C1 segment of cervical spinal cord (tissue), 14 donors: ENCODE data around the gene DUSP2.
"Not testable (repeated sequence)": the region's sequence is repeated elsewhere in the genome, so short reads cannot be mapped to it uniquely, and the experiment has no call there.

ENCODE experiments used
- DNase-seq, 14 donors: peaks; one replicate each; lab custom pipeline; 2025; lab: John Stamatoyannopoulos, UW

The DUSP2 gene

DNA sequence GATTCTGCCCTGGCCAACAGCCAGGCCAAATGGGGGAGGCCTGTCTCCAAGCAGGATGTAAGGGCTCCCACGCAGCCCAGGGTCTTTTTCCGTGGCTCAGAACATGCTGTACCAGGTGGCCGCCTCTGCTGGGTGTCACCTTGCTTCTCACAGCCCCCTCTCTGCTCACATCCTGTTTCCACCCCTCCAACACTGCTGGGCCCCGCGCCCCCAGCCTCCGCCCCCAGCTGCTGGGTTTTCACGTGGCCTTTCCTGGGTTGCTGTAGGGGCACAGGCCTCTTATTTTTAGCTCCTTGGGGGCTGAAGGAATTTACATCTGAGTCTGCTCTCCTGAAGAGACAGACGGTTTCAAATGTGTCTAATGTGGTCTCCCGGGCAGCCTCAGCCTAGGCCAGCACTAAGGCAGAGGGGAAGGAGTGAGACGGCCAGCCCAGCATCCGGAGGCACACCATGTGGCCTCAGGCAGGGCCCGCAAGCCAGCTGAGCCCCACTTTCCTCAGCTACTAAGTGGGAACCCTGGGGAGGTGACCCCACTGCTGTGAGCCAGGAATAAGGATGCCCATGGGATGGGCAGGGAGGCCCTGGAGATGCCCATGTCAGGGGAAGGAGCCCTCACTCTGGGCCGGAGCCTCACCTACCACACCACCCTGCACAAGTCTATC, 18.7 kb upstream of the DUSP2 start:
- no peak for DNase-seq

DNA sequence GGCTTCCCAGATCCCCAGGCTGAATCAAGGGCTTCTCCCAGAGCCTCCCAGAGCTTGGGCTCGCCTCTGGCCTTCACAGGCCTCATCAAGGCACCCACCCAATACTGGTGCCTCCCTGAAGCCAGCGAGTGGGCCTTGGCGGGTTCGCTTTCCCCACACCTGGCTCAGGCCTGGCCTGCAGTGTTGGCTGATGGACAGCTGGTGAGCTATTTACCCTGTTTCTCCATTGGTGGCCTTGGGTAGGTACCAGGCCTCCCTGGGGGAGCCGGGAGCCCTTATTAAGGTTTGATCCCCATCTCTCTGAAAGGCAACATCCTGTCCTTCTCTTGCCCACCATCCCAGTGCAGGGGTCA, 18.2 kb upstream of the DUSP2 start:
- no peak for DNase-seq

DNA sequence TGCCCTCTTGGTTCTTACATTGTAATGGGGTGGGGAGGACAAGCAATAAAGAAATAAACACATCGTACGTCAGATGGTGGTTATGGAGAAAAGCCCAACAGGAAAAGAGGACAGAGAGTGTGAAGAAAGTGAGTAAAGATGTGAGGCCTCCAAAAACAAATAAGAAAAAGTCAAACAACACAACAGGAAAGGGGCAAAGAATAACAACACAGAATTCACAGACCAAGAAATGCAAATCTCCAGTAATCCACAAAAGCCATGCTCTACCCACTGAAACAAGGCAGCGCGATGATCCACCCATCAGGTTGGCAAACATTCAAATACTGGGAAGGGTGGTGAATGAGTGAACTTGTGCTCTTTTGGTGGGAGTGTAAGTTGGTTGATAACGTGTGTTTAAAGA, 16.7 kb upstream of the DUSP2 start:
- no peak for DNase-seq

DNA sequence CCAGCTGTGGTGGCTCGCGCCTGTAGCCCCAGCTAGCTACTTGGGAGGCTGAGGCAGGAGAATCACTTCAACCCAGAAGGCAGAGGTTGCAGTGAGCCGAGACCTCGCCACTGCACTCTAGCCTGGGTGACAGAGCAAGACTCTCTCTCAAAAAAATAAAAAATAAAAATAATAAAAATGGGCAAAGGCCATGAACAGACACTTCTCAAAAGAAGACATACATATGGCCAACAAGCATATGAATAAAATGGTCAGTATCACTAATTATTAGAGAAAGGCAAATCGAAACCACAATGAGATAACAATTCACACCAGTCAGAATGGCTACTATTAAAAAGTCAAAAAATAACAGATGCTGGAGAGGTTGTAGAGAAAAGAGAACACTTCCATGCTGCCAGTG, 15.1 kb upstream of the DUSP2 start:
- not testable (repeated sequence) for DNase-seq

DNA sequence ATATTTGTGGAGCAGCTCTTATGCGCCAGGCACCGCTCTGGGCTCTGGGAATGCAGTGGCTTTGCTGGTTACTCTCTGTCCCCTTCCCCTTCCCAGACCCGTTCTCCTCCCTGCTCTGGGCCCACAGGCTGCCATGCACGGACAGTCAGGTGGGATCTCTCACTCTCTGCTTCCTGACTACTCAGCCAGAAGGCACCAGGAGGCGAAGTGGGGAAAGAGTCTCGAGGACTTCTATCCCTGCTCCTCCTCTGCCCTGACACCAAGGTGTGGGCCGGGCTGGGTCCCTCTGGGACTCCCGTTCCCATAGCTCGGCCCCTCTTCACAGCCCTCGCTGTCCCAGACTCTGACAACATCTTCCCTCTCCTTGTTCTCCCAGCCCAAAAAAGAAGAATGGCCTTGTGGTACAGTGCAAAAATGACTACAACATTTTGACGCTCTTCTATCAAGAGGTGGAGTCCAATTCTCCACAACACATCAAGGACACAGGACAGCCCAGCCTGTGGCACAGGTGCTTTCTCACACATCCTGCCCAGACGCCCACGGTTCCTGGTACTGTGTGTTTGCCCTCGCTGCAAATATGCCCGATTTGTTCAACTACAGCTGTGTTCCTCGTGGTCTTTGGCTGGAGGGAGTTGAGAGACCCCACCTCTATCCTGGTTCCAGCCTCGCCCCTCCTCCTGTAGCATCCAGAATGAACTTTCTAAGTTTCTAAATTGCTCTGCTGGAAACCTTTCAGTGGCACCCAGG, 14.0 kb upstream of the DUSP2 start:
- DNase-seq: no peak

DNA sequence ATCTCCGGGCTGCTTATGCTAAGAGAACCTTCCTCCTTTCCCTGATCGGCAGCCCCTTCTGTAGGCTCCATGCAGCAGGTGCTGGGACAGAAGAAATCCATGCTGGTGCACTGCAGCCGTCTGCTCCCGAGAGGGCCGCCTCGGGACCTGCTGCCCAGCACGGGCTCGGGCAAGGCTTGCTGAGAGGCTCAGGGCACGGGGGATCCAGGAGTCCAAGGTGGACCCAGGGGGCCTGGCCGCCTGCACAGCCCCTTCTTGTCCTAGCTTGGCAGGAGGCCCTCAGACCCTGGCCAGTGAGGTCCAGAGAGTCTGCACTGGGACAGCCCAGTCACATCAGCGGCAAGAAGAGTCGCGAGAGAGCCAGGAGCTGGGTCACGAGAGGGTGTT, 13.3 kb upstream of the DUSP2 start:
- DNase-seq: no peak

DNA sequence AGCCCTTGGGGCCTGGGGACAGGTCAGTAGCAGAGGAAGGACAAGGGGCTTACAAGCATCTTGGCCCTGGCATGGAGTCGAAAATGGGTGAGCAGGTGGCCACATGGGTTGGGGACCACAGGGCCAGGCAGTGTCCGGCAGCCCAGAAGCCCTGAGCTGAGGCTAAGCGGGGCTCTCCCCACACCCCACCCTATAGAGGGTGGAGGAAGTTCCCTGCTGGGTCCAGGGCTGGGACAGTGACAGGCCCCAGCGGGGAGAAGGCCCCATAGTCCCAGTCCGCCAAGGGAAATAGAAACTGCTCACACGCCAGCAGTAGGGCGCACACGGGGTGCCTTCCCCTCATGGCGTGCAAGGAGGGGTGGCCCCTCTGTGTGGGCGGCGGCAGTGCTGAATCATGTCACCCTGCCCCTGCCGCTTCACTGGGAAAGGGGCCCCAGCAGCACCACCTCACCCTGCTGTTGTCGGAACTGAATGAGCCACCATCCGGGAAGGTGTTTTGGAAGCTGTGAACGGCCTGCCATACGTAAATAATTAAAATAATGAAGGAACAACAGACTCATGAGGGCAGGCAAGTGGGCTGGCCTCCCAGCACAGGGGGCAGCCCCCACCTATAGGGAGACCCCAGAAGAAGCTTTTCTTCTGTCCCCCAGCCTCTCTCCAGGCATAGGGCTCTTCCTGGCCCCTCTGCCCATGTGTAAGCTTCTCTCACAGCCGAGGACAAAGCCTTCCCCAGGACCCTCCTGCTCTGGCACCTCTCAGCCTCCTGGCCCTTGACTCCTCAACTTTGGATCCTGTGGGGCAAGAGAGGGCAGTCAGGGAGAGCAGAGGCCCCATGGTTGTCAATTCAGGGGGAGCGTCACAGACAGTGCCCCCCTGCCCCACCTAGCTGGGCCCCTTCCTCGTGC, 12.7 kb upstream of the DUSP2 start:
- no peak for DNase-seq

DNA sequence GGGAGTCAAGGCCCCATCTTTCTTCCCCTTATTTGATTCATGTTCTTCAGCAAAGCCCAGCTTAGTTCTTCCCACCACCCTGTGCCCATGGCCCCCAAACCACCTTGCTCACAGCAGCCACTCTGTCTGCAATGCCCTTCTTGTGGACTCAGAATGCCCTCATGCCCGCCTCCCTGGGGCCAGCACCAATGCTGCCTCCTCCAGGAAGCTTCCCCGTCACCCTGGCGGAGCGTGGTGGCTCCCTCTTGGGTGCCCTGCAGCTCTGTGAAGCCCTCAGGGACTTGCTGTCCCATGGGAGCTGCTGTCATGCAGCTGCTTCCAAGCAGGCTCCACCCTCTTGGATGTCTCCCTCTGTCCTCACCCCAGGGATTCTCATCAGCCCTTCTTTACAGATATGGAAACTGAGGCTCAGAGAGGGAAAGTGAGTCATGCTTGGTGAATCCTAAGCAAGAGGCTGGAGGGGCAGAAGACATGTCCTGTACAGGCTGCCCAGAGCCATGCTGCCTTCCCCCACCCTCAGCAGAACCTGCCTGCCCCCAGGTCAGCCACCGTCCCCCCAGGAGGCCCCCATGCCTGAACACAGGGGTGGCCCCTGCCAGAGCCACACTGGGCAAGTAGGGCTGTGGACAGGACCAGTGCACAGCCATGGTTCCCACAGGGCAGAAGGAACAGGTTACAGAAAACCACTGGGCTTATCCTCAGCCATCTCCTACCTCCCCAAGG, 11.8 kb upstream of the DUSP2 start:
- DNase-seq: no peak

DNA sequence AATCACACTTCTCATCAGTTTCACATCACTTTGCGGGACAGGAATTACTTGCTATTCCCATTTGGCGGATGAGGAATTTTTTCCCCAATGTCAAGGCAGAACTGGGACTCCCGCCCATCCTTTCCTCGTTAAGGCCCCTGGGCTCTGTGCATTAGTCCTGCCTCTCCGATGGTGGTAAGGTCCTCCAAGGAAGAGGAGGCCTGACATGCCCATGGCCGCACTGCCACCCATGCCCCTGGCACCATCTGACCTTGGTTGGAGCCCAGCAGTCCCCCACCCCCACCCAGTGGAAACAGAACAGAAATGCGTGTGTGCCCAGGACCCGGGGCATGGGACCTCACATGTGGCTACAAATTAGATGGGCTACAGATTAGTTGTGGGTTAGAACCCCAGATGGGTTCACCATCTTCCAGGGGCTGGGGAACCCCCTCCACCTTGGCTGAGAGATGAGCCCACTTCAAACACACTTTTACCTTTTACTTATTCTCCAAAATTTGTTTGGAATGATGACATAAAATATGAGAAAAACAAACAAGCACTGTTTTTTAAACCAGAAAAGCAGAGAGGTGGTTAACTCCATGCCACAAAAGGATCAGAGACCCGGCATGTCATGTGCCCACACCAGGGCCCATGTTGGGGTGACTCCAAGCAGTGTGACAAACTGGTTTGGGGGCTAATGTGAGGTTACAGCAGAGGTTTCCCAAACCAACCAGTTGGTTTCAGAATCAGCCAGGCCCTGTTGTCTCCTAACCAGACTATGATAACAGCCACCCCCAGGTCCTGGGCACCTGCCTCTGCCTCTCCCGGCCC, 11.0 kb upstream of the DUSP2 start:
- no peak for DNase-seq

DNA sequence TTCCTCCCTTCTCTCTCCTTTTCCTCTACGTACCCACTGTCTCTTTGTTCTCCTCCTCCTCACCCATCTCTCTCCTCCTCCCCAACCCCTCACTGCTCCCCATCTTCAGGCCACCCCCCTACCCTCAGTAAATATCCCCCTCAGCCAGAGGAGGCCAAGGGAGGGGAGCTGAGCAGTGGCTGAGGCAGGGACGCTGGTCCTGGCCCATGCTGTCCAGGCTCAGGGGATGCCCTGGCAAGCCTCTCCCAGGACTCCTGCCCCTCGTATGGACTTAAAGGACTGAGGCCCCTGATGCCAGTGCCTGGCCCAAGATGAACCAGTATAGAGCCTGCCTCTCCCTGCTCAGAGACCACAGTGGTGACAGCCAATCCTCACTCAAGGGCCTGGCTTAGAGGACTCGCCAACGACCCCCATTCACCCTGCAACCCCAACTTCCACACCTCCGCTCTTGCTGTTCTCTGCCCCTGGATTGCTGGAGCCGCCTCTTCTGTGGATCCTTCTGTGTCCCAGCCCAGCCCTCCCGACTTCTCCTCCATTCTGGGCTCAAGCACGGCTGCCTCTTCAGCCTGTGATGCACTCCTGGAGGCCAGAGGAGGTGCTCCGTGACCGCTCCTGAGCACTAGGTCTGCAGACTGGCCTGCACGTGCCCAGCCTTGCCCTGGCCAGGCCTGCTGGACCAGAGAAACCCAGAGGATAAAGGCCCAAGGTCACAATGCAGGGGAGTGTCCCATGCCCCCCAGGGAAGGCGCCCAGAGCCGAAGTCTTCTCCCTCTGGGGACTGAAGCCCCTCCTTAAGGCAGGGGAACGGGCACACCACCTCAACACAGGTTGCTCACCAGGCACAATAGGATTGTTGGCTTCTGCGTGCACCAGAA, 9.5 kb upstream of the DUSP2 start:
- DNase-seq: no peak

DNA sequence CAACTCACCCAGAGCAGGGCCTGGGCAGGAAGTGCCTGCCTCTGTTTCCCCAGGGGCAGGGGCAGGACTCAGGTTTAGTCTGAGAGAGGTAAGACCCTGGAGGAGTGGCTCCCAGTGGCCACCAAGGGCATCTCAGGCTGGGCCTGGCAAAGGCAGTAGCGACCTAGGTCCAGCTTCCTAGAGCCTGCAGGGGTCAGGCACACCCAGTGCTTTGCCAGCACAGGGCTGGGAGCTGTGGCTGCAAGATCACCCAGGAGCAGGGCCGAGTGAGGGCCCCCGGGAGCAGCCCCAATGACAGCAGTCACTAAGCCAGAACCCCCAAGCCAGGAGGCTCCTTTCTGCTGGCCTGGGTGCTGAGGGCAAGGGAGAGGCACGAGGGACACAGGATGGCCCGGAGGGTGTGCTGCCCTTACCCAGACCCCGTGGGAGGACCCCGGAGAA, 8.8 kb upstream of the DUSP2 start:
- no peak for DNase-seq

DNA sequence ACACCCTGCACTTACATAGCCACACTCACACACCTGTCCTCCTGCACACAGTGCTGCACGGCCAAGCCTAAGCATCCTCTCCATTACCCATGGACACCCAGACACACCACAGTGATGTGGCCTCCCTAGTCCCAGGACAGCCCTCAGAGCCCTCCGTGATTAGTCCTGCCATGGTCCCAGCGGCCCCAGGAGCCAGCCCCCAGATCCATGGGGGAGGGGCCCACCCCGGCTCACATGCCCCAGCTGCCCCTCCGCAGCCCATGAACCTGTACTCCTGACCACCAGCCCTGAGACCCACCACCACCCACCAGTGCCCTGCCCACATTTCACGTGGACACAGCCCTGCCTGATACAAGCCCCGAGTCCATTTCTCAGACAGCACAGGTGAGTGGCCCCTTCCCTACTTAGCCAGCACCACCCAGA, 8.1 kb upstream of the DUSP2 start:
- no peak for DNase-seq

DNA sequence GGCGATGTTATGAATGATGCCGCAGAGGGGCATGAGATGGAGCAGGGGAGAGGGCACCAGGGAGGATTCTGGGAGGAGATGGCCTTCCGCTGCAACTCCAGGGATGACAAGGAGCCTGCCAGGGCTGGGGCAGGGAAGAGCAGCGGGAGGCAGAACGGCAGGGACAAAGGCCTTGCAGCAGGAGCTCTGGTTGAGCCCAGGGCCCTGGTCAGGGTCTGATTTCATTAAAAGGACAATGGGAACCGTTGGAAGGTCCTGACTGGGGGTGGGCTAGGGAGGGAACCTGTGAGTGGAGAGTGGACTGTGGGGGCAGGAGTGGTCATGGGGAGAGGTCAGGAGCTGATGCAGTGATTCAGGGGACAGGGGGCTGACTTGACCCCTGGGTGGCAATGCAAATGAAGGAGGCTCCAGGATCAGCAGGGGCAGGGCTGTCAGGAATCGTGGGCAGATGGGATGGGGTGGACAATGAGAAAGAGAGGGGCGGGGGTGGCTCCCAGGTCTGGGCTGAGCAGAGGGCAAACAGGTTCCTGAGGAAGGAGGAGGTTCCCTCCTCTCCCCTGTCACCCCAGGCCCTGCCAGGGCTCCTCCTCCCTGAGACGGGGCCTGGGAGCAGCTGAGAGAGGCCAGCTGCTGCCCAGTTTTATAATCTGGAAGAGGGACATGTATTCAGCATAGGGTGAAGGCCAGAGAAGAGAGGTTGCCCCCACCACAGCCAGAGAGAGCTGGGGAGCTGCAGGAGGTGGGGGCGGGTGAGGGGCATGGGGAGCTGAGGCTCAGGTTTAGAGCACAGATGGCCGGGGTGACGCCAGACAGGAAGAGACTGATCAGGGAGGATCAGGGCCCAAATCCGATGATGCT, 7.3 kb upstream of the DUSP2 start:
- no peak for DNase-seq

DNA sequence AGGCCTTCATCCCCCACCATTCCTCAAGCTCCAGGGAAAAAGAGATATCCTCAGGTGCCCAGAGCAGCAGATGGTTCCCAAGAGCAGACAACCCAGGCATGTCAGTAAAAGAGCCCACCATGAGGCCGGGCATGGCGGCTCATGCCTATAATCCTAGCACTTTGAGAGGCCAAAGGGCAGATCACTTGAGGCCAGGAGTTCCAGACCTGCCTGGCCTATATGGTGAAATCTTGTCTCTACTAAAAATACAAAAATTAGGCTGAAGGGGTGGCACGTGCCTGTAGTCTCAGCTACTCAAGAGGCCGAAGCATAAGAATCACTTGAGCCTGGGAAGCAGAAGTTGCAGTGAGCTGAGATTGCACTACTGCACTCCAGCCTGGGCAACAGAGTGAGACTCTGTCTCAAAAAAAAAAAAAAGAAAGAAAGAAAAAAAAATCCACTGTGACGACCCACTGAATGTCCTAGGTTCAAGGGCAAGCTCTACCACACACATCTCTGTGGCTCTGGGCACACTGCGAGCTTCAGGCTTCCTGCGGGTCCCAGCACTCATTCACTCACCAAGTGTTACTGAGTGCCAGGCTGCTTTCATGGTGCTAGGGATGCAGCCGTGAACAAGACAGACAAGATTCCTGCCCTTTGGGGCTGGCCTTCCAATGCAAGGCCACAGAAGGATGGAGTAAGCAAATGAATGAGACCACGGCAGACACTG, 6.5 kb upstream of the DUSP2 start:
- DNase-seq: no peak

DNA sequence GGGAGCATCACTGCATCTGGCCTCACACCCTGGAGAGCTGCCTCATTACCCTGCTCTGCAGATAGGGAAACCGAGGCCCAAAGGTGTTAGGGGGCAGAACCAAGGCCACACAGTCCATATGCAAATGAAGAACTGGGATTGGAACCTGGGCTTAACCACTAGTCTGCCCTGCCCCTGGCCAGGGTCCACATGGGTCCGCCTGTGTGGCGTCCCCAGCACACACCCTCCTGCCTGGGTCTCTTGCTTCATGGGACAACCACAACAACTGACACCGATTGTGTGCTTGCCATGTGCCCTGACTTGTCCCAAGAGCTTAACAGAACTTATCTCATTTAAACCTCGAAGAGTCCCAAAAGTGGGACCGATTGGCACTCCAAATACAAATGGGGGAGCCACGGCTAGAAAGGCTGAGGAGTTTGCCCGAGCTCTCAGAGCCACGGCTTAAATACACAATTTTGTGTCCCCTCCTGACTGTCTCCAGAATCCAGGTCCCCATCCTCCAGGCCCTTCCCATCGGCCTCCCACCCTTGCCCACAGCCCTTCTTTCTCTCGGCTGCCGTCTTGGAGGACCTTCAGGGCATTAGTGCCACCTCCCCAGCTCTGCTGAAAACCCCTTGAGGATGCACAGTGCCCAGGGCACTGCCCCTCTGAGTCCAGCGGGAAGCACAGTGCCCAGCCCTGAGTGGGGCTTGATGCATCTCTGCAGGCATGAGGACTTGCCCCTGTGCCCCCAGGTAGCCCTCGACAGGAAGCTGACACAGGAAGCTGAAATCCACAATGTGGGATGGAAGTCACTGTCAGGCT, 5.8 kb upstream of the DUSP2 start:
- no peak for DNase-seq

DNA sequence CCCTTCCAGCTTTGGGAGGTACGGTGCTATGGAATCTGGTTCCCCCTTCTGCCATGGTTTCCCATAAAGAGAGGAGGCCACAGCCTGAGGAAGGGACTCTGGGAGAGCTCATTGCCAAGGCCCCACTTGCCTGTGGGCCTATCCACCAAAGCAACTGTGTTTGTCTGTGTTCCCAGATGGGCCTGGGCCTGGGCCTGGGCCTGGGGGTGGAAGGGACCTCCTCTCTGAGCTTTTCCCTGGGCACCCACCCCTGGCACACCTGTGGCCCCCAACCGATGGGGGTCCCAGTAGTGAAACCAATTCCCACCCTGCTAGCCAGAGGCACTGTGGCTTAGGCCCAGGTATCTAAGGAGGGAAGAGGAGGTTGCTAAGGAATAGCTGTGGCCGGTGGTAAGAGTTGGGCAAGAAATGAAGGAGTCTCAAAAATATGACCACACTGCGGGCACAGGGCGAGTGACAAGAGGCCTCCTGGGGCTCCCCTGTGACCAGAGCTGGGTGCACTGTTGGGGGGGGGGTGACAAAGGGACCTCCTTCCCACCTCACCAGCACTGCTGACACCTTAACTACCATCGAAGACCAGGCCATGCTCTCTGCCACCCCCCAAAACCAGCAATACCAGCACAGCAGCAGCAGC, 4.9 kb upstream of the DUSP2 start:
- no peak for DNase-seq
